ELF-1 (cell line): ENCODE data around the gene IRF4.
"Not testable (repeated sequence)": the region's sequence is repeated elsewhere in the genome, so short reads cannot be mapped to it uniquely, and the experiment has no call there.

Experiments
- DNase-seq: peaks from one replicate; pipeline ENCODE4 v3.0.0-alpha.2; 2016; ENCODE audit warnings: low read depth, low spot score

IRF4 gene

GRCh38 chr6:421211-421610 lies 29.7 kb downstream of the IRF4 start:
- DNase-seq = no peak

GRCh38 chr6:422433-423054 lies 31.0 kb downstream of the IRF4 start:
- DNase-seq = no peak

- DNase-seq = no peak
These were observed 31.7 kb downstream of the IRF4 start for GRCh38 chr6:423055-423798.

- DNase-seq = no peak
These were observed 32.3 kb downstream of the IRF4 start for GRCh38 chr6:423799-424345.

GRCh38 chr6:424741-425417 lies 33.3 kb downstream of the IRF4 start:
- DNase-seq = no peak

GRCh38 chr6:425418-425788 lies 33.9 kb downstream of the IRF4 start:
- DNase-seq = not testable (repeated sequence)

- DNase-seq = not testable (repeated sequence)
These were observed 34.7 kb downstream of the IRF4 start for GRCh38 chr6:426198-426738.

- DNase-seq = no peak
These were observed 36.6 kb downstream of the IRF4 start for GRCh38 chr6:428047-428603.

GRCh38 chr6:429515-430121 lies 38.1 kb downstream of the IRF4 start:
- no peak for DNase-seq

- no peak for DNase-seq
These were observed 40.0 kb downstream of the IRF4 start for GRCh38 chr6:431504-431903.

GRCh38 chr6:431986-432385 lies 40.4 kb downstream of the IRF4 start:
- no peak for DNase-seq

- no peak for DNase-seq
These were observed 42.6 kb downstream of the IRF4 start for GRCh38 chr6:434051-434705.

GRCh38 chr6:435441-436307 lies 44.1 kb downstream of the IRF4 start:
- DNase-seq = no peak

GRCh38 chr6:436308-437036 lies 44.9 kb downstream of the IRF4 start:
- DNase-seq = no peak

GRCh38 chr6:437037-437392 lies 45.5 kb downstream of the IRF4 start:
- DNase-seq = no peak

- DNase-seq = no peak
These were observed 47.1 kb downstream of the IRF4 start for GRCh38 chr6:438634-439170.

- DNase-seq = no peak
These were observed 48.2 kb downstream of the IRF4 start for GRCh38 chr6:439641-440167.

GRCh38 chr6:441126-441920 lies 49.8 kb downstream of the IRF4 start:
- no peak for DNase-seq
